MV-4-11 (cell line): ENCODE data around the gene CMTM7.
"Not testable (repeated sequence)": the region's sequence is repeated elsewhere in the genome, so short reads cannot be mapped to it uniquely, and the experiment has no call there.

Experiments
- DNase-seq: peaks from one replicate; lab custom pipeline; 2025; lab: John Stamatoyannopoulos, UW

The CMTM7 gene

DNA sequence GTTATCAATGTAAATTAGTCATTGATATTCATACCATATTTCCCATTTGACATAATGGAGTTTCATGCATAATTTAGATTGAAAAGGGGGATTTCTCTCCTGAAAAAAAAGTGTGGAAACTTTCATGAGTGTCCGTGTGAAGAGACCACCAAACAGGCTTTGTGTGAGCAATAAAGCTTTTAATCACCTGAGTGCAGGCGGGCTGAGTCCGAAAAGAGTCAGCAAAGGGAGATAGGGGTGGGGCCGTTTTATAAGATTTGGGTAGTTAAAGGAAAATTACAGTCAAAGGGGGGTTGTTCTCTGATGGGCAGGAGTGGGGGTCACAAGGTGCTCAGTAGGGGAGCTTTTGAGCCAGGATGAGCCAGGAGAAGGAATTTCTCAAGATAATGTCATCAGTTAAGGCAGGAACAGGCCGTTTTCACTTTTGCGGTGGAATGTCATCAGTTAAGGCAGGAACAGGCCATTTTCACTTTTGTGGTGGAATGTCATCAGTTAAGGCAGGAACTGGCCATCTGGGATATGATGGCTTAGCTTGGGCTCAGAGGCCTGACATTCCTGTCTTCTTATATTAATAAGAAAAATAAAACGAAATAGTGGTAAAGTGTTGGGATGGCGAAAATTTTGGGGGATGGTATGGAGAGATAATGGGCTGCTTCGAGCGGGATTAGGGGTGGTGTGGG lies 69.3 kb downstream of the CMTM7 start:
- DNase-seq: not testable (repeated sequence)

DNA sequence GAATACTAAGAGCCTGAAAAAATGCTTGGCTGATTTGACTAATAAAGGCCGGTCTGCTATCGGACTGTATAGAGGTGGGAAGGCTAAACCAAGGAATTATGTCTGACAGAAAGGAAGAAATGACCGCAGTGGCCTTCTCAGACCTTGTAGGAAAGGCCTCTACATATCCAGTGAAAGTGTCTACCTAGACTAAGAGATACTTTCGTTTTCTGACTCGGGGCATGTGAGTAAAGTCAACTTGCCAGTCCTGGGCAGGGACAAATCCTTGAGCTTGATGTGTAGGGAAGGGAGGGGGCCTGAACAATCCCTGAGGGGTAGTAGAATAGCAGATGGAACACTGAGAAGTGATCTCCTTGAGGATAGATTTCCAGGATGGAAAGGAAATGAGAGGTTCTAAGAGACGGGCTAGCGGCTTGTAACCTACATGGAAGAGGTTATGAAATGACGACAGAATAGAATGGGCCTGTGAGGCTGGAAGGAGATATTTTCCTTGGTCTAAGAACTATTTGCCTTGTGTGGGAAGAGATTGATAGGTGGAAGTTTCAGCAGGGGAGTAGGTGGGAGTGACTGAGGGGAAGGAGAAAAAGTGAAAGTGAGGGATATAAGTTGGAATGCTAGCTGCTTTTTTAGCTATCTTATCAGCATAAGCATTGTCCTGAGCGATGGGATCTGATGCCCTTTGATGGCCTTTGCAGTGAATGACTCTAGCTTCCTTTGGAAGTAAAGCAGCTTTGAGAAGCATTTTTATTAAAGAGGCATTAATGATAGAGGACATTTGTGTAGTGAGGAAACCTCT lies 70.7 kb downstream of the CMTM7 start:
- not testable (repeated sequence) for DNase-seq

DNA sequence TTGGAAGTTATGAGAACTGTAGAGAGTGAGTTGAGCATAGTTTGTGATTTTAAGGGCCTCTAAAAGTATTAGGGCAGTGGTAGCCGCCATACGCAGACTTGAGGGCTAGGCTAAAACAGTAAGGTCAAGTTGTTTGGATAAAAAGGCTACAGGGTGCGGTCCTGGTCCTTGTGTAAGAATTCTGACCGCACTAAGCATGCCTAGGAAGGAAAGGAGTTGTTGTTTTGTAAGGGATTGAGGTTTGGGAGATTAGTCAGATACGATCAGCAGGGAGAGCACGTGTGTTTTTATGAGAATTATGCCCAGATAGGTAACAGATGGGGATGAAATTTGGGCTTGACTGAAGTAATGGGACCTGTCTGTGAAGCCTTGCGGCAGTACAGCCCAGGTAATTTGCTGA lies 71.8 kb downstream of the CMTM7 start:
- not testable (repeated sequence) for DNase-seq

DNA sequence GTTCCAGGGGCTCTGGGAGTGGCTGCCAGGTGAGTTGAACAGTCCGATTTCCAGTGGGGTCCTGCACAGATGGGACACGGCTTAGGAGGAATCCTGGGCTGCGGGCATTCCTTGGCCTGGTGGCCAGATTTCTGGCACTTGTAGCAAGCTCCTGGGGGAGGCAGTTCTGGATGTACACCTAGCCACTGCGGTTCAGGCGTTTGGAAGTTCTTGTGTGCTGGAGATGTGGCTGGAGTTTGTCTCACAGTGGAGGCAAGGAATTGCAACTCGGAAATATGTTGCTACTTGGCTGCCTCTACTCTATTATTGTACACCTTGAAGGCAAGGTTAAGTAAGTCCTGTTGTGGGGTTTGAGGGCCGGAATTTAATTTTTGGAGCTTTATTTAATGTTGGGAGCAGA lies 73.1 kb downstream of the CMTM7 start:
- DNase-seq: not testable (repeated sequence)

DNA sequence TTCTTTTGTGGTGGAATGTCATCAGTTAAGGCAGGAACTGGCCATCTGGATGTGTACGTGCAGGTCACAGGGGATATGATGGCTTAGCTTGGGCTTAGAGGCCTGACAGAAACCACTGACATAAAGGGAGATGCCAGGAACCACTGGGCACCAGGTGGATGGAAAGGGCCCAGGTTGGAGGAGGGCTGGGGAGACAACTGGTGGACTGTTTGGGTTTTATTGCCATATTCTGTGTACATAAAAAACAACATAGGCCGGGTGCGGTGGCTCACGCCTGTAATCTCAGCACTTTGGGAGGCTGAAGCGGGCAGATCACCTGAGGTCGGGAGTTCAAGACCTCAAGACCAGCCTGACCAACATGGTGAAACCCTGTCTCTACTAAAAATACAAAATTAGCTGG lies 75.2 kb downstream of the CMTM7 start:
- not testable (repeated sequence) for DNase-seq

DNA sequence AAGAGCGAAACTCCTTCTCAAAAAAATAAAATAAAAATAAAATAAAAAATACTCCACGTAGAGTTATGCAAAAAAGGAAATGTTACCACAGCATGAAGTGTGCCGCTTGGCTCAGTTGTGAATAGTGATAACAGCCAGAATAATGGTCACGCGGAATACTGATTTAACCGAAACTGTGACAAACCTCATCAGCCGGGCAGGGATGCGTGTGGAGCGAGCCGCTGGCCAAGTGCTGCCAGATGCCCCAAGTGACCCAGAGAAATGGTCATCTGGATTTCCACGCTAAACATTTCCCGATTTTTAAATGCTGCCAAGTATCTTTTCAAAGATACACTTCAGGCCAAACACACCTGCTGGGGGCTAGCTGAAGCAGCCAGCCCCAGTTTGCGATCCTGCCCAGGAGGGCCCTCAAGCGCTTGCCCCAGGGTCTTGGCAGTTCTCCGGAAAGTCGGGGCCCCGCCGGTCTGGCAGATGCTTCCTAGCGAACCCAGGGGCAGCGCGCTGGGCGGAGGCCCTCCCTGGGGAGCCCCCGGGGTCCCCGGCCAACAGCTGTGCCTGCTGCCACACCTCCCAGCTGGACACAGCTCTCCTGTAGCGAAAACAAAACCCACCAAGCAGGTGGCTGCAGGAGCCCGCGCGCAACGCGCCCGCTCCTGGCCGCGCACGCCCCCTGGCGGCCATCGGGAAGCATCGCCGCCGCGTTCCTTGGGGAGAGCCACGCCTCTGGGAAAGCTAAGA lies 75.8 kb downstream of the CMTM7 start:
- peak; percentile 9 for DNase-seq

DNA sequence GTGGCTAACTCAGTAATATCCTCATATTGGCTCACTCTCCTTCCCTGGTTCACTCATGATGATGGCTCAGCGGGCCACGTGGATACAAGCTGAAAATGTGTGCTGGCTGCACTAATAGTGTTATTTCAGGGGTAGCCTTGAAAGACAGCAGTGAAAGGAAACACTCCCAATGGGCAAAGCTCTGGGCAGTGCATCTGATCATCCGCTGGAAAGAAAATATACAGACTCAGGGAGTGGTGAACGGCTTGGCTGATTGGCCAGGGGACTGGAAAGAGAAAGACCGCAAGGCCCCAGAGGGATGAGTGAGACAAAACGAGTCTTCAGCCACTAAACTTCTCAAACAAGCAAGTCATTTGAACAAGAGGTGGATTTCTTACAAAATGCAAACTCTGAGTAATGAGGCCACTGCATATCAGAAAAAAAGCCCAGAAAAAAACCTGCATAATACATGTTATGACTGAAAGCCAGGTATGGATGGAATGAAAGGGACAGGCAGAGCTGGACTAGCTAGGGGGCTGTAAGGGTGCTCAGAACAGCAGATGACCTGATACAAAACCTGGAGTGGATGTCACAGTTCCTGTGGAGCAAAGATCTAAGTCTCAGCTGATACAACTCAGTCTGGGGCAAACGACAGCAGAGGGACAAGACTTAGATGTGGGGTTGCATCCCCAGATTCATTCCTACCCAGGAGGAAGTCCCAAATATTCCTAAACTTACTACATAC lies 77.7 kb downstream of the CMTM7 start:
- DNase-seq: no peak

DNA sequence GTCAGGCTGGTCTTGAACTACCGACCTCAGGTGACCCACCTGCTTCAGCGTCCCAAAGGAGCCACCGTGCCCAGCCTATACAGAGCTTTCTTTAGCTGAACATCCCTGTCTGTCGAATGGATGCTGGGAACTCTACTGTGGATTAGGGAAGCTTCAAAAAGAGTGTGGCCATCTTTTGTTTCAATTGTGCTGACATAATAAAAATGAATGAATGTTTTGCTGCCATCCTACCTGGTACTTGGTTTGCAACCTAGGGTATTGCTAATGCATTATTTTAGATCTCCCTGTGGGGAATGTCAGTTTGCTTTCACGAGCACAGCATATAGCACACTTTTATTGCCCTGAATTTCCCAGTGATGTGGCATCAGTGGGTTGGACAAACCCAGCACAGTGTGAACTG lies 78.7 kb downstream of the CMTM7 start:
- no peak for DNase-seq

DNA sequence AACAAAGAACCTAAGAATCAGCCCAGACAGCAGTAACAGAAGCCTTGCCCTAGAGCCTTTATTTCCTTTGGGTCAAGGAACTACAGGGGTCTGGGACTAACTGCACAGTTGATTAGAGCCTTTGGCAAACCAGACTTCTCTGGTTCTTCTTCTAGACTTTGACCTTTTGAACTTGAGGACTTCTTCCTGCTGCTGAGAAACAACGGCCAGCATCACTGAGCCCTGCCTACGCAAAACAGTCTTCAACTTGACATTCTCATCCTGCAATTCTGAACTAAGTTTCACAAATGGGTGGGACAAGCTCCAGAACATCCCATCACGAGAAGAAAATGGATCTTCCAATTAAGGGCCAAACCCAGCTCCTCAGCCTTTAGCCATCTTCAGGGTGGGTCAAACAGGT lies 79.6 kb downstream of the CMTM7 start:
- peak; percentile 9 for DNase-seq

DNA sequence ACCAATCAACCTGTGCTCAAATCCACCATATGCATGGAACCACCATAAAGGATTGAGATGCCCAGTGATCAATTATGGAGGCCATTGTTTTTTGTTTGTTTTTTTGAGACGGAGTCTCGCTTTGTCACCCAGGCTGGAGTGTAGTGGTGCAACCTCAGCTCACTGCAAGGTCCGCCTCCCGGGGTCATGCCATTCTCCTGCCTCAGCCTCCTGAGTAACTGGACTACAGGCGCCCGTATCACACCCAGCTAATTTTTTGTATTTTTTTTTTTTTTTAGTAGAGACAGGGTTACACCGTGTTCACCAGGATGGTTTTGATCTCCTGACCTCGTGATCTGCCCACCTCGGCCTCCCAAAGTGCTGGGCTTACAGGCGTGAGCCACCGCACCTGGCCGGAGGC lies 80.5 kb downstream of the CMTM7 start:
- not testable (repeated sequence) for DNase-seq

DNA sequence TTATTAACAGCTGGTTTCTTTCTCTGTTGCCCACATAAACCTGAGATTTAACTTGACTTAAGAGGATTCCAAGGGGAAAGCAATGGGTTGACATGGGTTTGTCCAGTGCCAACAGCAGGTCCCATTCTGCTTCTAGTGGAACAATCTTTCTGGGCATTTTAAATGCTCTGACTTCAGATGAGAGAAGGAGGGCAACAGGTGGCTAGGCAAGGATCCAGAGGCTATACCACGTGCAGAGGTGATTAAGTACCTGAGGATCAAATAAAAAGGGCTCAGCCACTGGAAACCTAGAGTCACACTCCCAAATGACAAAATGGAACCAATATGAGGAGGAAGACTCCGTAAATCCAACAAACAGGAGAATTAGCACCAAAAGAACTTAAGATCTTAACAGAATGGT lies 82.5 kb downstream of the CMTM7 start:
- DNase-seq: no peak

DNA sequence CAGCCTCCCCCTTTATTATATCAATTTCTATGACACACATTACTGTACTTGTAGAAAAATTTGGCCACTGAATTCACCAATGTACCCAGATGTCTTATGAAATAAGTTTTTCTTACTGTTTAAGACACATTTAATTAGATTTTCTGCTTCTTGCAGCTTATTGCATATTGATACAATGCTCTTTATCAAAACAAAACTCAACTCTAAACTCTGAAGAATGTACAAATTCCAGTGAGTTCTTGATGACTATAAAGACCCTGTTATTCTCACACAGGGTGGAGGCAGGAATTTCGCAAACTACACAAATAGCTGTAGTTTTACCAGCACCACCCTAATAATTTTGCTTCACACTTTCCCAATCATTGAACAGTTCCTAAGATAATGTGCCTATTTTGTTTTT lies 89.0 kb downstream of the CMTM7 start:
- no peak for DNase-seq

DNA sequence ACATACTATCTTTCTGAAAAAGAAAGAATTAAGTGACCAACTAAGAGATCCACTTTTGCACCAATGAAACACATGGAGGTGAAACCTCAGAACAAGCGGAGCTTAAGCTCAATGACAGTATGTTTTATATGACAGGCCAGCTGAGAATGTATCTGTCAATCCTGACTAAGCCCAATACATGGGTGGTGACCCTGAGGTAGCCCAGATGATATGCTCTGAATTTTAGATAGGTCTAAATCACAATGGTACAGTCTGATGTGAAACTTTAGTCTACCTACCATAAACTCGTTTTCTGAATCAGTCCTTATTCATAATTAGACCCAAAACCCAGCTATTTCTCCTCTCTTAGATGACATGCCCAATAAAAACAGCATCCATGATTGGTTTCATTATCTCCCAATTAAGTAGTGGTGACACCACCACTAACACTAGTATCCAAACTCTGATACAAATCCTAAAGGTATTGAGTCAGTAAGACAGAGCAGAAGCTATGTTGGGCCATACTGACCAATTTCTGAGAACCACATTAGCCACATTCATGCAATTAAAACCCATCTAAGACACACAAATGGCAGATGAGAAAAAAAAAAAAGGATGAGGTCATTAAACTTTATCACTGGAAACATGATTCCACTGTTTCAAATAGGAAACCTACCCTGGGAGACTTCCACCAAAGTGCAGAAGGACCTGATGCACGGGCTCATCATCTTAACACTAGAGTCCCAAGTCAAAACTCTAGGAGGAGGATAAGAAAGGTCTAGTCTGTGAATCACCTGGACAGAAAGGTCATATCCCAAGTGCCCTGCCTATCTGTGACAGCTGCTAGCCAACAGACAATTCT lies 90.4 kb downstream of the CMTM7 start:
- DNase-seq: peak; percentile 3

DNA sequence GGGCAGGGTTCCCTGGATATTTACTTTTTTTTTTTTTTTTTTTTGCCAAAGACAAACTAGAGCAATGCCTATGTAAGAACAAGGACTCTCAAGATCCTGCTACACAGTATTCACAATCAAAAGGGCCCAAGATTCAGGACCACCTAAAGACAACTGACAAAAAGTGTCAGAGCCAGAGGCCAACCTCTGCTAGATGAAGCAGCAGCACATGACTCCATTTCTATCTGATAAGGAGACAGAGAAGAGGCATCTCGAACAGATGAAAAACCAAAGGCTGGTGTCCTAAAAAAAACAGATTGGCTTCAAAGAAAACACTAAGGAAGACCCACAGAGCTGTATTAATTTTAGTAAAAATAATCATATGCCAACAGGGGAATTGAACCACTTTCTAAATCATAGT lies 91.0 kb downstream of the CMTM7 start:
- no peak for DNase-seq

DNA sequence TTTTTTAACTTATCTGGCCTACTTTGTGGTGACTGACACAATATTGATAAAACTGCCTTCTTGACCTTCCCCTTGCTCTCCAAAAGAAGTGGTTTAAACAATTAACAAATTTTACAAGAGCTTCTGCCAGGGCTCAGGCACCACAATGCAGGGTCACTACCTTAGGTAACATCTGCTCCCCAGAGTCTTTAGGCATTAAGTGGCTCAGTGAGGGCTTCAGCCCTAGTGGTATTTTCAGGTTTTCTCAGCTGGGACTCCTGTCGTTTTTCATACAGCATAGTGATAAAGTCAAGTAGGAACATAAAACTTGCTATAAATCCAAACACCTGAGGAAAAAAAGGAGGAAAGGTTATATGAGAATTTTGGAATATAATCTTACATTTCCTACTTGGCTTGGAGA lies 92.1 kb downstream of the CMTM7 start:
- DNase-seq: no peak

DNA sequence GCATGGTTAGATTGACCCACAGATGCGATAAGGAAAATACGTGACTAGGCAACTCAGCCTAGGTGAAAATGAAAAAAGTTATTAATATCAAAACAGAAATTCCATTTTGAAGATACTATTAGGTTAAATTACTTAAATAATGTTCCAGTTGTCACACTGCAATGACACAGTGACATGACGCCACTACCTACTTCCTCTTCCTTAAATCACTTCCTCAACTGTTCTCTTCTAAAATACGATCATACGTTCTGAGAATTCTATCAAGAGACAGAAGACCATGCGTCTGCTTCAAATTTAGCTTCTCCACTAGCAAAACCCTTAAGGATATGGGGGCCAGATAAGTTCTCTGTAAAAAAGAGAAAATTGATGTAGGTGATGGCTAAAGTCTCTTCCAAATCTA lies 92.8 kb downstream of the CMTM7 start:
- peak; percentile 84 for DNase-seq

DNA sequence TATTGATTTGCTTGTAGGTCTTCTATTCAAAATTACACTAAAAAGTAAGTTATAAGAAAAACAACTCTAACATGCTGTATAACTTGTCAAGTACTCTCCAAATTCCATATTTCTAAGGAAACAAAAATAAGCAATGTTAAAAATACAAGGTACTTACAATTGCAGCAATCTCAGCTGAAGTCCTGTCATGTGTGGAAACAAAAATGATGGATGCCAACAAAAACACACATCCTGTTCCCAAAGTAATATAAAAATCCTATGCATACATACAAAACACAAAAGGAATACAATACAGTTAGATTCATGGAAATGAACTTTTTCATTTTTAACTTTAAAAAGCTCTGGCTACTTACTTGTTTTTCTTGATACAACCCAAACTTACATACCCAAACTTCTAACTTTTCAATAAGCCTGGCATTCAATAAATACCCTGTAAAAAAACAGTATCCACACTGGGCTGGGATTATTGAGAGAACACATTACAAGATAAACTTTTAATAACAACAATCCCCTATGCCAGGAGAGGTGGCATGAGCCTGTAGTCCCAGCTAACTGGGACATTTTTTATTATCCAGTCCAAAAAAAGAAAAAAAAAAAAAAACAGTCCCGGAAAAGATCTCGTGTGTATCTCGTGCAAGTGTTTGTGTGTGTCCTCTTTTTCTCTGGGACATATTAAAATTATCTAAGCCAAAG lies 96.3 kb downstream of the CMTM7 start:
- no peak for DNase-seq

DNA sequence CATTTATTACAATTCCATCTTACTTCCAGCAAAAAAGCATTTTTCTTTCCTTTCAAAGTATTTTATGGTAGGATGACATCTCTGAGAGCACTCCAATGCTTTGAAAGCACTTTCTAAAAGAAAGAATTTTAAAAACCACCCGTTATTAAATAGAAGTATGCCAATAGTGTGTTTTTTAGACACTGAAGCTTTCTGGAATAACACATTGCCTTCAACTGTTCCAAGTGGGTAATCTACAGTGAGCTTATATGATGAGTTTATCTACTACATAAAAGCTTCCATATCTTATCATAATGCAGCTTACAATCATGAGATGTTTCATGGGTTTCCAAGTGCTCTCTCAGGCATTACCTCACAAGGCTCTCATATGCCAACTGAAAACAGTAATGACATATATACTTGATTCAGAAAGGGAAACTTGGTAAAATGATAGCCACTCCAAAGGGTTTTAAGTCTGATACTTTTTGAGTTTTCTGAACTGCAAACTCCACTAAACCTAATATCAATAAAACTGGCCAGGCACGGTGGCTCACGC lies 96.9 kb downstream of the CMTM7 start:
- no peak for DNase-seq

DNA sequence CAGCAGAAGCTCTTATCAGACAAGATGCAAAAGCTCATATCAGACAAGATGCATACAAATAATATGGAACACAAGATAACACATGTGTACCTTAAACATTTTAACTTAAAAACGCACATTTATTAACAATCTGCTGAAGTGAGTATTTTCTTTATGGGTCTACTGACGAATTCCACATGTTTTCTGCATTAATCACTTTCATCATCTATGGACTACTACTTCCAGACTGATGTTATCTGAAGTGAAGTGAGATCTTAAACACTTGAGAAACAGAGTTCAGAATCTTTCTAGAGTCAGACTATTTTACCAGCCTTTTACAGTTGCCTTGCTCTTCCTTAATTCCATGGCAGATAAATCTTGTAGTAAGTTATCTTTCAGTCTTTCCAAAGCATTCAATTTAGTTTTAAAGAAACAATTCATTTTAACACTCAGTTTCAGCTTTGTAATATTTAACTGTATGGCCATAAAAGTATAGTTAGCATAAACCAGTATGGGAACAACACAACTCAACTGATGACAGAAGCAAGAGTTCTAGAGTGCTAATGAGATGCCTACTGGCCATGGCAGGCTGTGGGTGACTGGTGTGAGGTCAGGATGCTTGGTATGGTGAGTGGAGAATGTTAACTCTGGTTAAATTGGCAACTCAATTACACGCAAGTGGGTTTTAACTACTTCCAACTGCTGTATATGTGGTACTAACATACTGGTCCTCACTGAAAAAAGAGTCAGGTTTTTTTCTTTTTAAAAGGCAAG lies 101.2 kb downstream of the CMTM7 start:
- DNase-seq: no peak
